IPS DF 19.7 (cell line): Measurements from ENCODE around the gene C4orf51.
"Not testable (repeated sequence)": the region's sequence is repeated elsewhere in the genome, so short reads cannot be mapped to it uniquely, and the experiment has no call there.

Source experiments
- DNase-seq: peaks from one replicate; pipeline ENCODE4 v3.0.0-alpha.2; 2013; ENCODE audit warnings: low read depth, low spot score

C4orf51 gene

GRCh38 chr4:145679991-145680455 is at the start of gene C4orf51:
C4orf51 (plus strand) TSS chr4:145680146; CDS start chr4:145680204, 58 bp downstream.
- DNase-seq: no peak

- DNase-seq: no peak
Measured at GRCh38 chr4:145635117-145635516, 44.8 kb upstream of the C4orf51 start.

GRCh38 chr4:145635630-145636029 is 44.3 kb upstream of the C4orf51 start:
- no peak for DNase-seq

- DNase-seq: no peak
Measured at GRCh38 chr4:145639186-145639698, 40.7 kb upstream of the C4orf51 start.

GRCh38 chr4:145640236-145640635 is 39.7 kb upstream of the C4orf51 start:
- not testable (repeated sequence) for DNase-seq

- DNase-seq: no peak
Measured at GRCh38 chr4:145643295-145643694, 36.7 kb upstream of the C4orf51 start.

GRCh38 chr4:145644699-145645098 is 35.2 kb upstream of the C4orf51 start:
- DNase-seq: no peak

- DNase-seq: no peak
Measured at GRCh38 chr4:145656156-145656555, 23.8 kb upstream of the C4orf51 start.

GRCh38 chr4:145660064-145660463 is 19.9 kb upstream of the C4orf51 start:
- DNase-seq: no peak

- DNase-seq: no peak
Measured at GRCh38 chr4:145663194-145663593, 16.8 kb upstream of the C4orf51 start.

- DNase-seq: no peak
Measured at GRCh38 chr4:145665773-145666172, 14.2 kb upstream of the C4orf51 start.

- DNase-seq: no peak
Measured at GRCh38 chr4:145670422-145670821, 9.5 kb upstream of the C4orf51 start.

GRCh38 chr4:145679520-145679919 is 426 bp upstream of the C4orf51 start:
- DNase-seq: no peak

GRCh38 chr4:145680902-145681301 is 956 bp downstream of the C4orf51 start:
- DNase-seq: no peak

- DNase-seq: no peak
Measured at GRCh38 chr4:145681518-145681917, 1.6 kb downstream of the C4orf51 start.

GRCh38 chr4:145681956-145682355 is 2.0 kb downstream of the C4orf51 start:
- DNase-seq: no peak

GRCh38 chr4:145686991-145687390 is 7.0 kb downstream of the C4orf51 start:
- no peak for DNase-seq

- no peak for DNase-seq
Measured at GRCh38 chr4:145690610-145691009, 10.7 kb downstream of the C4orf51 start.

GRCh38 chr4:145691416-145691815 is 11.5 kb downstream of the C4orf51 start:
- not testable (repeated sequence) for DNase-seq

- DNase-seq: no peak
Measured at GRCh38 chr4:145694929-145695328, 15.0 kb downstream of the C4orf51 start.

GRCh38 chr4:145697332-145697731 is 17.4 kb downstream of the C4orf51 start:
- no peak for DNase-seq

GRCh38 chr4:145698507-145698906 is 18.6 kb downstream of the C4orf51 start:
- no peak for DNase-seq

GRCh38 chr4:145703850-145704497 is 24.0 kb downstream of the C4orf51 start:
- peak; percentile 65 for DNase-seq

- DNase-seq: no peak
Measured at GRCh38 chr4:145709336-145709735, 29.4 kb downstream of the C4orf51 start.
